CMK (cell line): ENCODE measurements around the gene ENOSF1.

Source experiments
- DNase-seq: peaks from one replicate; pipeline ENCODE4 v3.0.0-alpha.2; 2010; ENCODE audit warnings: low read depth

ENOSF1 gene

GRCh38 chr18:673317-673716, 39.1 kb downstream of the ENOSF1 start:
- DNase-seq, result no peak

GRCh38 chr18:671405-671804, 41.0 kb downstream of the ENOSF1 start:
- DNase-seq, result no peak

GRCh38 chr18:670522-670921, 41.9 kb downstream of the ENOSF1 start:
- no peak for DNase-seq

GRCh38 chr18:669077-669476, 43.4 kb downstream of the ENOSF1 start:
- no peak for DNase-seq

DNA sequence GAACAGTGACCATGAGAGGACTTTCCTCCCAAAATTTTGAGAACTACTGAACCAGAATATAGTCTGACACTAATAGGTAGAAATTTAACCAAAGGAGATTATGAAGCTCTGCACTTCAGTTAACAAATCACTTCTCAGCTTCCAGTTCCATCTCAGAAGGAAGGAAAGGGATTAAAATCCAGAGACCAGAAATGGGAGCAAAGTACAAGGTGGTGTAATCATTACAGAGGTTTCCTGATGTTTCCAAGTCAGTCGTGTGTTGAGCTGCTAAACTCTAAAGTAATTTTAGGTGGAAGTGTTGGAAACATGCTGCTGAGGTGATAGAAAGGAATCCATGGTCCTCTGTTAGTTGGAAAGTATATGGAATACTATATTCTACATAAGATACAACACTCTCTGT, 44.2 kb downstream of the ENOSF1 start:
- no peak for DNase-seq

GRCh38 chr18:666628-667027, 45.8 kb downstream of the ENOSF1 start:
- DNase-seq, result no peak

GRCh38 chr18:666177-666576, 46.3 kb downstream of the ENOSF1 start:
- DNase-seq, result no peak

- no peak for DNase-seq
Observed at GRCh38 chr18:662197-662596, 50.2 kb downstream of the ENOSF1 start.

DNA sequence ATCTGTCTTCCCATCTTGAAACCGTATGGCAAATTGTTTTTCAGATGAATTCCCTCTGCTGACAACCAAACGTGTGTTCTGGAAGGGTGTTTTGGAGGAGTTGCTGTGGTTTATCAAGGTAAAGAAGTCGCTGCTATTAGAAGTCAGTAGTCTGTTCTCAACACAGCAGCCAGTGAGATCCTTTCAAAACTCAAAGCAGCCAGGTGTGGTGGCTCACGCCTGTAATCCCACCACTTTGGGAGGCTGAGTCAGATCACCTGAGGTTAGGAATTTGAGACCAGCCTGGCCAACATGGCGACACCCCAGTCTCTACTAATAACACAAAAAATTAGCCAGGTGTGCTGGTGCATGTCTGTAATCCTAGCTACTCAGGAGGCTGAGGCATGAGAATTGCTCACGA, 52.8 kb downstream of the ENOSF1 start:
- no peak for DNase-seq

GRCh38 chr18:658947-659533, 53.4 kb downstream of the ENOSF1 start:
- DNase-seq, result no peak

DNA sequence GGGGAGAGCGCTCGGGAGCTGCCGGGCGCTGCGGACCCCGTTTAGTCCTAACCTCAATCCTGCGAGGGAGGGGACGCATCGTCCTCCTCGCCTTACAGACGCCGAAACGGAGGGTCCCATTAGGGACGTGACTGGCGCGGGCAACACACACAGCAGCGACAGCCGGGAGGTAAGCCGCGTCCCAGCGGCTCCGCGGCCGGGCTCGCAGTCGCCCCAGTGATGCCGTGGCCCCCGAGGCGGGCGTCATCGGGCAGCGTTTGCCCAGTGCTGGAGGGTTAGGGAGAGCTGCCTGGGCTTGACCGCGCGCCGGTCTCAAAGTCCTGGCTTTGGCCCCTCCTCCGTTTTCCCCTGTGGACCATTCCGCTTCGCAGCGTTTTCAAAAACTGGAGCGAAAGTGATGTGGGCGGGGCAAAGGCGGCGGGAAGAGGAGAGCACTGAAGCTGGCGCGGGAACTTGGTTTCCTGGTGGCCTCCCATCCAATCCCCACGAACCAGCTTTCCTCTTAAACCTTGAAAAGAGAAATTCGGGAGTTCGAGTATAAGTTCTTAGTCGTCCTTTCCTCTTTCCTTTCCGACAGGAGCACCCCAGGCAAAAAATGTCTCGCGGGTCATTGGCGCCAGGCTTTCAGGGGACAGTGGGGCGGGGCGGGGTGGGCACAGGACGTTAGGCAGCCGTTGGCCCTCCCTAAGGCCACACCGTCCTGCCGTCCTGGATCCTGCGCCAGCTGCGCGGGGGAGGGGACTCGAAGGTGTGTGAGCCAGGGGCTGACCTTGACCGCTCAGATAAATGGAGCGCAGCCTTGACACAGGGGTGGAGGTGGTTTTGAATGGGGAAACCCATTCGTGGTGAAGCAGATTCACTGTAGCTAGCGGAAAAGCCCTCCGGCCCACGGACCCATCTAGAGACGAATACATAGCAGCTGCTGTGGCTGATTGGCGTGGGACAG, 54.2 kb downstream of the ENOSF1 start:
- DNase-seq, result peak; percentile 29

GRCh38 chr18:657311-658000, 55.0 kb downstream of the ENOSF1 start, which contains the start of gene TYMS:
TYMS (plus strand) TSS chr18:657653; CDS start chr18:657743, 90 bp downstream.
- DNase-seq, result peak; percentile 33

- DNase-seq, result no peak
Observed at GRCh38 chr18:655445-655844, 57.0 kb downstream of the ENOSF1 start.

GRCh38 chr18:654601-655000, 57.8 kb downstream of the ENOSF1 start:
- DNase-seq, result no peak

- no peak for DNase-seq
Observed at GRCh38 chr18:653512-653911, 58.9 kb downstream of the ENOSF1 start.

DNA sequence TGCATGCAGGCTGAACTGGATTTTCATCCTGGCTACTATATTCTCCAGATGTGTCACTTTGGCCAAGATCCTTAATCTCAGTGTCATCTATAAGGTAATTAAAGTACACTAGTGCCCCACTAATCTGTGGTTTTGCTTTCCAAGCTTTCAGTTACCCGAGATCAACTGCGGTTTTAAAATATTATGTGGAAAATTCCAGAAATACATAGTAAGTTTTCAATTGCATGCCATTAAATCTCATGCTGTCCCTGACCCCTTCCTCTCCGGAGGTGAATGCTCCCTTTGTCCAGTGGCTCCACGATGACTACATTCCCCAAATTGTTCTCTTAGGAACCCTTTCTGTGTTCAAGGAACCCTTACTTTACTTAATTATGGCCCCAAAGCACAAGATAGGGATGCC, 60.3 kb downstream of the ENOSF1 start:
- no peak for DNase-seq

DNA sequence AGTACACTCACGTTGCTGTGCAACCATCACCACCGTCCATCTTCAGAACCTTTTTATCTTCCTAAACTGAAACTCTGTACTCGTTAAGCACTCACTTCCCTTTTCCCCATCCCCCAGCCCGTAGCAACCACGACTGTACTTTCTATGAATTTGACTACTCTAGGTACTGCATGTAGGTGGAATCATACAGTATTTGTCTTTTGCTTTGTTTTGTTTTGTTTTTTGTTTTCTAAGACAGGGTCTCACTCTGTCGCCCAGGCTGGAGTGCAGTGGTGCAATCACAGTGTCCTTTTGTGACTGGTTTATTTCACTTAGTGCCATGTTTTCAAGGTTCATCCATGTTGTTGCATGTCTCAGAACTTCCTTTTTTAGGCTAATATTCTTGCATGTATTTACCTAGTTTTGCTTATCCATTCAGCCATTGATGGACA, 62.0 kb downstream of the ENOSF1 start:
- DNase-seq, result peak; percentile 34

GRCh38 chr18:649341-649740, 63.1 kb downstream of the ENOSF1 start:
- DNase-seq, result no peak

GRCh38 chr18:647304-647703, 65.1 kb downstream of the ENOSF1 start:
- no peak for DNase-seq

- DNase-seq, result no peak
Observed at GRCh38 chr18:644395-645004, 67.9 kb downstream of the ENOSF1 start.

GRCh38 chr18:641224-641623, 71.2 kb downstream of the ENOSF1 start:
- no peak for DNase-seq

- DNase-seq, result no peak
Observed at GRCh38 chr18:635171-635570, 77.3 kb downstream of the ENOSF1 start.
